GM18520 (cell line): Measurements from ENCODE around the gene TBC1D16.
"Not testable (repeated sequence)": the region's sequence is repeated elsewhere in the genome, so short reads cannot be mapped to it uniquely, and the experiment has no call there.

Experiments used
- ATAC-seq: cut with Tn5 transposase; IDR thresholded peaks from one replicate; pipeline ENCODE4 v1.9.1; 2021; ENCODE audit not compliant: unreplicated experiment

TBC1D16 gene

DNA sequence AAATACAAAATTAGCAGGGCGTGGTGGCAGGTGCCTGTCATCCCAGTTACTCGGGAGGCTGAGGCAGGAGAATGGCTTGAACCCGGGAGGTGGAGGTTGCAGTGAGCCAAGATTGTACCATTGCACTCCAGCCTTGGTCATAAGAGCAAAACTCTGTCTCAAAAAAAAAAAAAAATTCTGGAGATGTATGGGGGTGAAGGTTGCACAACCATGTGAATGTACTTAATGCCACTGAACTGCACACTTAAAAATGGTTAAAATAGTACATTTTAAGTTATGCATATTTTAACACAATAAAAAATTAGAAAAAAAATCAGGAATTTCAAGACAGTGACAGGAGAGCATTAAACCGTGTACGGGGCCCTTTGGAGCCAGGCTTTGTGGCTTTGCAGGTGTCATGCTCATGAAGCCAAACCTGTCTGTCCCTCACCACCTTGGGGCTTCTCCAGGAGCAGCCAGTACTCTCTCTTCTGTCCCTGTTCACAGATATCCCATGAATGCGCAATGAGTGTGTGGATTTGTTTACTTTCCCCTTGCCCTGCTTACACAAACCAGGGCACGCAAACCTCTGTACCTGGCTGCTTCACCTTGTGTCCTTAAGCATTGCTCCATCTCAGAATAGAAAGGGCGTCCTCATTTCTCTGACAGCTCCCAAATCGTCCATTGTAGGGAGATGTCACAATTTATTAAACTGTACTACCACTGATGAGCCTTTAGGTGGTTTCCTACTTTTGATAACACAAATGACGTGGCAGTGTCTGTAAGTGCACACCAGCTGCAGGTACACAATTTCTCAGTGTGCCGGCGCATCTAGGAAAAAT lies 138.2 kb downstream of the TBC1D16 start:
- ATAC-seq, result no peak

DNA sequence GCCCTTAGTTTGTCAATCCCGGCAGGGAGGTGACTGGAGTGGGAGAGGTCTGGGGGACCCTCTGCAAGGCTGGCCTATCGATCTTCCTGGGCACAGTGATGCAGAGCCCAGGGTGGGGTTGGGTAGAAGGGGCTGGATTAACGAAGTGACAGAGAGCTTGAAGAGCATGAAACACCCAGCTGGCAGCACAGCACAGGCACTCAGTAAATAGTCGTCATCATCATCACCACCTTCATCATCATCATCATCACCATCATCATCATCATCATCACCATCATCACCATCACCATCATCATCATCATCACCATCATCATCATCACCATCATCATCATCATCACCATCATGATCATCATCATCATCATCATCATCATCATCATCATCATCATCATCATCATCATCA lies 142.2 kb downstream of the TBC1D16 start:
- not testable (repeated sequence) for ATAC-seq

DNA sequence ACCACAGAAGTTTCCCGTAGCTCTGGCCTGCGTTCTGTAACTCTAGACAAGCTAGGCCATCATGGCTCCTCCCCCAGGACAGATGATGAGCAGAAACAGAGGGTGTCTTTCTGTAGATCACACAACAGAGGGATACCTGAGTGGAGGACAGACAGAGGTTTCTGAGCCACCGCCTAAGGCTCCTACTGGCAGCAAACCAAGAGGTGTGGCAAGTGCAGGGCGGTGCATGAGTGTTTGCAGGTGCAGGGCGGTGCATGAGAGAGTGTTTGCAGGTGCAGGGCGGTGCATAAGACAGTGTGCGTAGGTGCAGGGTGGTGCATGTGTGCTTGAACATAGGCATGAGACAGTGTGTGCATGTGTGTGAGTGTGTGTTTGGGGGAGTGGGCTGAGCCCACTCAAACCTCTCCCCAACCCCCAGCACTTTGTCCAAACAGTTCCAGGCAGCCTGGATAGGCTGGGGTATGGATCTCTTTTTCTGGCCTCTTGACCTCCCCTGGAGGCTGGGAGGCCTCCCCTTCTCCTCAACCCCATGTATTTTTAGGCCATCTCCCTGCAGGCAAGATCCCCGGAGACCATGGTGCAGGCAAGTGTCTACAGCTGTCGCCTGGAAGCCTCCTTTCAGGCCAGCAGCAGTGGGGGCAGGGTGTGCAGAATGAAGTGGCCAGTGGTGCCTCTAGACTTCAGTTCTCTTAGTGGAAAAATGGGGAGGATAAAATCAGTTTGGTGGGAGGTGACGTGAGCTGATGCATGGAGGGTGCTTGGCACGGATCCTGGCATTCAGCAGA lies 143.0 kb downstream of the TBC1D16 start:
- no peak for ATAC-seq

DNA sequence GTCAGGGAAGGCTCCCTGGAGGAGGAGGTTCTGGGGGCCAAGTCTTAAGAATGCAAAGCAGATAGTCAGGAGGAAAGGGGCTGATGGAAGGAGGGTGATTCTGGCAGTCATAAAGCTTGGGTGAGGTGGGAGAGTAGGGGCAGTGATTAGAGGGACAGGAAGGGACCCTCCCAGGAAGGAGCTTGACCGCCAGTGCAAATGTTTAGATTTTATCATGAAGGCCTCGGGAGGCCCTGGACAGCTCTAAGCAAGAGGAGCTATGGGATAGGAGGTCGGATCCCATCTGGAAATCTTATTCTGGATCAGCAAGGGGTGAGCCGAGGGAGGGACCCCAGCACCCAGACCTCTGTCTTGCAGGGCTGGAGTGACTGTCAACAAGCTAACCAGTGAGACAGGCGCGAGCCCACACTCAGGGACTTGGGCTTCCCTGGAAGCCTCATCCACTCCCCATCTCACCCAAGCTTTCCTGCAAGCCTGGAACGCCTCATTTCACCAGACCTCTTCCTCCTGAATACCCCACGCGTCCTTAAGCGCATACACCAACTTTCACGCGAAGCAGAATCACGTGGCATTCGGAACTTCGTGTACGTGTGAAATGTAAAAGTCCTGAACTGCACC lies 144.4 kb downstream of the TBC1D16 start:
- no peak for ATAC-seq

DNA sequence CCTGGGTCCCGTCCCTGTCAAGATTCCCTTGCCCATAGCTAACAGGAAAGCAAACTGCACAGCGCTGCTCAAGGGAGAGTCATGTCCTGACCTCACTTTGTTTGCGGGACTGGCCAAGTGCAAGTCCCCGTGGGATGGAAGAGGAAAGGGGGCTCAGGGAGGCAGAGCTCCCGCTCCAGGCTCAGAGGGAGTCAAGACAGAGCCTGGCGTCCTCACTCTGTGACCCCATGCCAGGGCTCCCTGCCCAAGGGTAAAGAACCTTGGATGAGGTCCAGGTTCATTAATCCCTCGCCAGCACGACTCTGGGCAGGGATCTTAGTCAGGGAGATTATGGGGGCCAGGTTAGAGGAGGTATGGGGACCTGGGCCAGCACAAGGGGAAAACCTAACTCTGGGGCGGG lies 145.0 kb downstream of the TBC1D16 start:
- ATAC-seq, result no peak

DNA sequence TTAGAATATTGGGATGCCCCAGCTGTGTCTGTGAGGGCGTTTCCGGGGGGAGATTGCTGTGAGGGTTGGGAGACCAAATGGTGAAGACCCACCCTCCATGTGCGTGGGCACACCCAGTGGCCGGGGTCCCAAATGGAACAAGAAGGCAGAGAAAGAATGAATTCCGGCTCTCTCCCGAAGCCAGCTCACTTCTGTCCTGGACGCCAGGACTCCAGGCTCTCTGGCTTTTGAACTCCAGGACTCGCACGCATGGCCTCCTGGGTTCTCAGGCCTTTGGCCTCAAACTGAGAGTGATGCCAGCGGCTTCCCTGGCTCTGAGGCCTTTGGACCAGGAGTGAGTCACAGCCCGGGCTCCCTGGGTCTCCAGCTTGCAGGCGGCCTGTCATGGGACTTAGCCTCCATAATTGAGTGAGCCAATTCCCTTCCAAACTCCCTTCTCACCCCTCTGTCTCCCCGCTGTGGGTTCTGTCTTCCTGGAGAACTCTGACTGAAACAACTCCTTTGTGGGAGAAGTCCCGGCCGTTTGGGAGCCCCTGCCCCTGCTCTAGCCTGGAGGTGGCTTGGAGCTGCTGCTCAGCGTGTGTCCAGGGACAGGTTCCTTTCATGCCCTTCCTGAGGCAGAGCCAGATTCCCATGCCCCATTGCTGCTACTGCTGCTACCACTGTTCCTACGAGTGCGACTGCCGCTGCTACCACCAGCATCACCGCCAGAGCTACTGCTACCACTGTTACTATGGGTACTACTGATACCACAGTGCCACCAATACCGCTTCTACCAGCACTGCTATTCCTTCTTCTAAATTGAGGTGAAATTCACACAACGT lies 146.6 kb downstream of the TBC1D16 start:
- ATAC-seq, result no peak

DNA sequence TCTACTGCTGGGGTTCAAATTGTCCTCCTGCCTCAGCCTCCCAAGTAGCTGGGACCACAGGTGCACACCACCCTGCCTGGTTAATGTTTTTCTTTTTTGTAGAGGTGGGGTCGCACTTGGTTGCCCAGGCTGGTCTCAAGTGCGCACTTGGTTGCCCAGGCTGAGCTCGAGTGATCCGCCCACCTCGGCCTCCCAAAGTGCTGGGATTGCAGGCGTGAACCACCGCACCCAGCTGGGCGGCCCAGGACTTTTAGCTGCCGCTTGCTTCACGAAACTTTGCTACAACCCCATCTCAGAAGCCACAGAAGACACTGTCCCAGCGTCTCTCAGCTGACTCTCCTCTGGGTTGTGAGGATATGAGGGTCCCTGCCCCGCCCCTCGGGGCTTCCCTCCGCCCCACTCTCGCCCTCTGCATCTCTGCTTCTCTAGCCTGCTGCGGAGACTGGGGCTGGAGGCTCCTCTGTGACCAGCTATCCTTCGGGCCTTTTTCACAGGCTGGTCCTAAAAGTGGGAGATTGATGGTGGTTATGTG lies 147.6 kb downstream of the TBC1D16 start:
- ATAC-seq, result no peak

DNA sequence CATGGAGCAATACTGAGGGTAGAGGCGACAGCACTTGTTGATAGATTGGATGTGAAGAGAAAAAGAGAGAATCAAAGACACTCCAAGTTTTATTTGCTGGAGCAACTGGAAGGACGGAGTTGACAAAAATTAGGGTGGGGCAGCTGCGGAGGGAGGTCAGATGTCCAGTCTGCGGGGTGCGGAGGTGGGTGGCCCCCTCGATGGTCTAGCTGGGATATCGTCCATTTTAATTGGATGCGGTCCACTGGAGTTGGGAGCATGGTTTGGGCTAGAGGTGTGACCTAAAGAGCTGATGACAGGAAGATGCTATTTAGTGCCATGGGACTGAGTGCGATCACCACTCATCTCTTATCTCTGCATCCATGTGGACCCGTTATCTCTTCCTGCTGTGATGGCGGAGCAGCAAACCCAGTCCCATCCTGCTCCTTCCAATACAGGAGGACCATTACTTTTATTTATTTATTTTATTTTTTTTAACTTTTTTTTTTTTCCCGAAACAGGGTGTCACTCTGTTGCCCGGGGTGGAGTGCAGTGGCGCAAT lies 148.2 kb downstream of the TBC1D16 start:
- no peak for ATAC-seq

DNA sequence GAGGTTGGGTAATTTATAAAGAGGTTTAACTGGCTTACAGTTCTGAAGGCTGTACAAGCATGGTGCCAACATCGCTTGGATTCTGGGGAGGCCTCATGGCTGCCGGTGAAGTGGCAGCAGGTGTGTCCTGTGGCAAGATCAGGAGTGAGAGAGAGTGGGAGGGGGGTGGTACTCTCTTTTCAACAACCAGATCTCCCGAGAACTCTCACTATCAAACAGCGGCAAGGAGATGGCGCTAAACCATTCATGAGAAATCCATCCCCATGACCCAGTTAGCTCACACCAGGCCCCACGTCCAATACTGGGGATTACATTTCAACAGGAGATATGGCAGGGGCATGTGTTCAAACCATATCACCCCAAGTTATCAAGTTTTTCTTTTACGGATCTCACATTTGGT lies 152.5 kb downstream of the TBC1D16 start:
- ATAC-seq, result no peak
